ENCODE data around the gene ZNF778.
A peak's percentile ranks its signal among the peaks of the same experiment; 100 is the strongest.

ZNF778 gene

DNA sequence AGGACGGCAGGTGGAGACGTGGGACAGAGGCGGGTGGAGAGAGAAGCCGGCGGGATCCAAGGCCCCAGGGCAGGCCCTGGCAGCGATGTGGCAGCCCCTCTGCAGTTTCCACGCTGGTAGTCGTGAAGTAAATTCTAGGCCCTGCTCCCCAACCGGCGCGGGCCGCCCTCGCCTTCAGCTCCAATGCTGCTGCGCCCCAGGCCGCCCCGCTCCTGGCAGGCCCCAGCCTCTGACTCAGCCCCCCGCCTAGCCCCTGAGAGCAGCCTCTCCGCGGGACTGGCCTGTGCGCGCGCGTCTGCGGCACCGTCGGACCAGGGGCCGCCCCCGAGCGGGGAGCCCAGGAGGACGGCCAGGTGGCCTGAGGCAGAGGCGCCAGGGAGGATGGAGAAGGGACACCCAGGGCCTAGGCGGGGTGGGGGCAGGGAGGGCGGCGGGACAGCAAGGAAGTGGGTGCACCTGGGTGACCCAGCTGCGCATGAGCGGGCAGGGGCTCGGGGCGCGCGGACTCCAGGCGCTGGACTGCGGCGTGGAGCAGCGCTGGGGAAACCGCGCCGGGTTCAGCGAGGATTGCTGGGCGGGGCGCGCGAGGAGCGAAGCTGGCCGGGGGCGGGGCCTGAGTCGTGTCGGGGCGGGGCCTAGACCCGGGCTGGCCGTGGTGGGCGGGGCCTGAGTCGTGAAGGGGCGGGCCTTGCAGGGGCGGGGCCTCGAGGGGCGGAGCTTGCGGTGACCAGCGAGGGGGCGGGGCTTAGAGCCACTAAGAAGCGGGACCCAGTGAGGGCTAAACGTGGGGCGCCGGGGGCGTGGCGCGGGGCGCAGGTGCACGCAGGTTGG, 29.6 kb downstream of the ZNF778 start (continued):
- TF ChIP-seq, protein P1, sequence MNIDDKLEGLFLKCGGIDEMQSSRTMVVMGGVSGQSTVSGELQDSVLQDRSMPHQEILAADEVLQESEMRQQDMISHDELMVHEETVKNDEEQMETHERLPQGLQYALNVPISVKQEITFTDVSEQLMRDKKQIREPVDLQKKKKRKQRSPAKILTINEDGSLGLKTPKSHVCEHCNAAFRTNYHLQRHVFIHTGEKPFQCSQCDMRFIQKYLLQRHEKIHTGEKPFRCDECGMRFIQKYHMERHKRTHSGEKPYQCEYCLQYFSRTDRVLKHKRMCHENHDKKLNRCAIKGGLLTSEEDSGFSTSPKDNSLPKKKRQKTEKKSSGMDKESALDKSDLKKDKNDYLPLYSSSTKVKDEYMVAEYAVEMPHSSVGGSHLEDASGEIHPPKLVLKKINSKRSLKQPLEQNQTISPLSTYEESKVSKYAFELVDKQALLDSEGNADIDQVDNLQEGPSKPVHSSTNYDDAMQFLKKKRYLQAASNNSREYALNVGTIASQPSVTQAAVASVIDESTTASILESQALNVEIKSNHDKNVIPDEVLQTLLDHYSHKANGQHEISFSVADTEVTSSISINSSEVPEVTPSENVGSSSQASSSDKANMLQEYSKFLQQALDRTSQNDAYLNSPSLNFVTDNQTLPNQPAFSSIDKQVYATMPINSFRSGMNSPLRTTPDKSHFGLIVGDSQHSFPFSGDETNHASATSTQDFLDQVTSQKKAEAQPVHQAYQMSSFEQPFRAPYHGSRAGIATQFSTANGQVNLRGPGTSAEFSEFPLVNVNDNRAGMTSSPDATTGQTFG (tag by site-specific recombination; IDR thresholded peaks at IDR 0.05; ENCODE audit: borderline replicate concordance) = no peak
- TF ChIP-seq KLF7 (tag by site-specific recombination; IDR thresholded peaks at IDR 0.05; ENCODE audit: borderline replicate concordance) = no peak
- no peak for TF ChIP-seq ZSCAN5A (tag by site-specific recombination; IDR thresholded peaks at IDR 0.05)
- no peak for TF ChIP-seq ZNF48 (tag by site-specific recombination; IDR thresholded peaks at IDR 0.05)
- no peak for TF ChIP-seq KLF10 (tag by site-specific recombination; IDR thresholded peaks at IDR 0.05)
- TF ChIP-seq GLI4 (tag by site-specific recombination; IDR thresholded peaks at IDR 0.05) = no peak
- TF ChIP-seq ZNF544 (tag by site-specific recombination; IDR thresholded peaks at IDR 0.05) = no peak
- no peak for TF ChIP-seq ZNF221 (tag by site-specific recombination; IDR thresholded peaks at IDR 0.05; ENCODE audit: borderline replicate concordance)
- TF ChIP-seq ZNF529 (tag by site-specific recombination; IDR thresholded peaks at IDR 0.05; ENCODE audit: insufficient replicate concordance) = no peak
- TF ChIP-seq ZNF558 (tag by site-specific recombination; IDR thresholded peaks at IDR 0.05) = no peak
- no peak for TF ChIP-seq MYNN (tag by site-specific recombination; IDR thresholded peaks at IDR 0.05; ENCODE audit: borderline replicate concordance)
- peak; percentile 76 for TF ChIP-seq ZNF335 (tag by site-specific recombination; conservative IDR thresholded peaks at IDR 0.05)
- TF ChIP-seq IKZF3 (tag by site-specific recombination; IDR thresholded peaks at IDR 0.05) = no peak
- TF ChIP-seq ZSCAN16 (tag by site-specific recombination; IDR thresholded peaks at IDR 0.05) = no peak
- TF ChIP-seq ZNF366 (tag by site-specific recombination; conservative IDR thresholded peaks at IDR 0.05) = no peak
- TF ChIP-seq ZNF248 (tag by site-specific recombination; IDR thresholded peaks at IDR 0.05) = no peak
- TF ChIP-seq ZNF341 (tag by site-specific recombination; IDR thresholded peaks at IDR 0.05; ENCODE audit: low read depth) = 0 out of 2 replicates have a peak, but pooled peaks have one; percentile 20
- TF ChIP-seq KLF9 (tag by site-specific recombination; IDR thresholded peaks at IDR 0.05; ENCODE audit: low read depth) = peak; percentile 45; the same call in 1 of the 2 replicates
- TF ChIP-seq ZNF184 (tag by site-specific recombination; IDR thresholded peaks at IDR 0.05) = no peak
- no peak for TF ChIP-seq ZNF521 (tag by site-specific recombination; IDR thresholded peaks at IDR 0.05)
- 0 out of 2 replicates have a peak, but pooled peaks have one; percentile 9 for TF ChIP-seq HIC1 (tag by site-specific recombination; IDR thresholded peaks at IDR 0.05)
- TF ChIP-seq ZNF138 (tag by site-specific recombination; IDR thresholded peaks at IDR 0.05; ENCODE audit: borderline replicate concordance) = no peak
- TF ChIP-seq ZNF704 (tag by site-specific recombination; IDR thresholded peaks at IDR 0.05) = no peak
- TF ChIP-seq PRDM6 (tag by site-specific recombination; IDR thresholded peaks at IDR 0.05) = no peak
- TF ChIP-seq ZNF600 (tag by site-specific recombination; IDR thresholded peaks at IDR 0.05) = 0 out of 2 replicates have a peak, but pooled peaks have one; percentile 13
- TF ChIP-seq ZNF670 (tag by site-specific recombination; IDR thresholded peaks at IDR 0.05; ENCODE audit: low read depth) = no peak
- TF ChIP-seq ZIC2 (tag by site-specific recombination; IDR thresholded peaks at IDR 0.05) = peak; percentile 86
- TF ChIP-seq FEZF1 (tag by site-specific recombination; IDR thresholded peaks at IDR 0.05) = no peak
- TF ChIP-seq ZNF701 (tag by site-specific recombination; IDR thresholded peaks at IDR 0.05) = no peak
- TF ChIP-seq ZNF311 (tag by site-specific recombination; IDR thresholded peaks at IDR 0.05; ENCODE audit: borderline replicate concordance) = no peak
- TF ChIP-seq ZNF404 (tag by site-specific recombination; IDR thresholded peaks at IDR 0.05) = no peak
- TF ChIP-seq ZNF776 (tag by site-specific recombination; IDR thresholded peaks at IDR 0.05; ENCODE audit: borderline replicate concordance) = no peak
